ENCODE results near the gene SORCS1. TPM values are rescaled to one million over a fixed set of nuclear protein-coding genes. Genes with fewer than 3 reads are reported as not detected.

SORCS1 gene
- total and polyA plus RNA-seq, 5 donors, result 1.2 to 4.5 (median 3.0) TPM

DNA sequence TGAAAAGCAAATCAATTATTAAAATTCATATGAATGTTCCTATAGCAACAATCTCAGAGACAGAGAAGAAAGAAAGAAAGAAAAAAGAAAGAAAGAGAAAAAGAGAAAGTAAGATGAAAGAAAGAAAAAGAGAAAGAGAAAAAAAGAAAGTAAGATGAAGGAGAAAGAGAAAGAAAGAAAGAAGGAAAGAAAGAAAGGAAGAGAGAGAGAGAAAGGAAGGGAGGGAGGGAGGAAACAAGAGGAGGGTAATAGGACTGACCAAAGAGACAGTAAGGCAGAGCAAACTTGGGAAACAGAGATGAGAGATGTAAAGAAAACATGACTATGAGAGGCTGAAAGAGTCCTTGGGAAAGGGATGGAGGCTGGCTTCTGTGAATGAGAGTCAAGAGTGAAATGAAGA lies 458.4 kb downstream of the SORCS1 start:
- intact Hi-C loops (cut with DNase I), result loop anchor here in 1 of 4 donors (5.0 kb wide), 1 partner anchor 1106 kb away; no protein-coding TSS in a partner anchor
- H3K4me3 ChIP-seq (ENCODE audit: low read length), result no peak overlapping the region
- no peak for ATAC-seq

GRCh38 chr10:106705681-106706100 lies 458.8 kb downstream of the SORCS1 start:
- Histone ChIP-seq H3K27me3 (ENCODE audit: control insufficient read depth, insufficient read depth) (no peaks in the 10 kb centered on the region), H3K9me3 (ENCODE audit: control insufficient read depth, low read length) (no peaks in the 10 kb centered on the region), H3K27ac (ENCODE audit: low read length) (no peak overlapping the region), H3K4me3 (ENCODE audit: low read length) (no peak overlapping the region), H3K4me1 (ENCODE audit: control insufficient read depth, insufficient read depth, low read length) (no peaks in the 10 kb centered on the region)
- ATAC-seq (peak; percentile 70 to 76), DNase-seq (peak; percentile 37 to 75 (median 49))
- intact Hi-C loops (cut with DNase I), result loop anchor here in 1 of 4 donors (5.0 kb wide), 1 partner anchor 1107 kb away; no protein-coding TSS in a partner anchor
- WGBS, result 8% methylated on average over 9 of the region's 9 CpGs

More for the DNA sequence above, 458.4 kb downstream of the SORCS1 start:
- no peaks in the 10 kb centered on the region for H3K9me3 ChIP-seq (ENCODE audit: control insufficient read depth, low read length)
- DNase-seq, result no peak
- no peaks in the 10 kb centered on the region for H3K4me1 ChIP-seq (ENCODE audit: control insufficient read depth, insufficient read depth, low read length)
- H3K27ac ChIP-seq (ENCODE audit: low read length), result no peak overlapping the region
- no peaks in the 10 kb centered on the region for H3K27me3 ChIP-seq (ENCODE audit: control insufficient read depth, insufficient read depth)

GRCh38 chr10:106696239-106696638 lies 468.3 kb downstream of the SORCS1 start:
- ATAC-seq, result no peak
- DNase-seq, result no peak
- Histone ChIP-seq H3K27ac (ENCODE audit: low read length) (no peak overlapping the region), H3K4me1 (ENCODE audit: control insufficient read depth, insufficient read depth, low read length) (no peaks in the 10 kb centered on the region), H3K27me3 (ENCODE audit: control insufficient read depth, insufficient read depth) (no peaks in the 10 kb centered on the region), H3K4me3 (ENCODE audit: low read length) (no peak overlapping the region), H3K9me3 (ENCODE audit: control insufficient read depth, low read length) (no peaks in the 10 kb centered on the region)
- WGBS, result 49% methylated on average over 2 of the region's 2 CpGs
- intact Hi-C loops (cut with DNase I), result no loop called here

DNA sequence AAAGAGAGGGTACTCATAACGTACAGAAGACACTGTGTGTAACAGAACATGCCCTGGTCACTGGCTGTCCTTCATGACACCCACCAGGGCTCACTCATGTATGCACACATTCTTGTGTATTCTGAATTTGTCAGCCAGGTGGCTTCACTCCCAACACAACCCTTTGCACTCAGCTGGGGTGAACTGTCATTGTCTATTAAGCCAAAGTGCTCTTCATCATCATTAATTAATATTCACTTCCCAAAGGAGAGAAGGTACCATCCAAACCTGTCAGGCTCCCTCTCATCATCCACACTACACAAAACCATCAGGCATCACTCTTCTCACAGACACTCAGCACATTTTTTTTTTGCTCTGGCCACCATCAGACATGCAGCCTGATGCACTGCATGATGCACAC lies 469.8 kb downstream of the SORCS1 start:
- WGBS, result 70% methylated on average over 1 of the region's 1 CpG
- intact Hi-C loops (cut with DNase I), result no loop called here
- Histone ChIP-seq H3K4me3 (ENCODE audit: low read length) (no peak overlapping the region), H3K27me3 (ENCODE audit: control insufficient read depth, insufficient read depth) (no peaks in the 10 kb centered on the region), H3K4me1 (ENCODE audit: control insufficient read depth, insufficient read depth, low read length) (no peaks in the 10 kb centered on the region), H3K9me3 (ENCODE audit: control insufficient read depth, low read length) (no peaks in the 10 kb centered on the region), H3K27ac (ENCODE audit: low read length) (no peak overlapping the region)
- no peak for ATAC-seq
- no peak for DNase-seq

GRCh38 chr10:106682175-106682574 lies 482.3 kb downstream of the SORCS1 start:
- intact Hi-C loops (cut with DNase I), result no loop called here
- ATAC-seq (no peak), DNase-seq (no peak)

DNA sequence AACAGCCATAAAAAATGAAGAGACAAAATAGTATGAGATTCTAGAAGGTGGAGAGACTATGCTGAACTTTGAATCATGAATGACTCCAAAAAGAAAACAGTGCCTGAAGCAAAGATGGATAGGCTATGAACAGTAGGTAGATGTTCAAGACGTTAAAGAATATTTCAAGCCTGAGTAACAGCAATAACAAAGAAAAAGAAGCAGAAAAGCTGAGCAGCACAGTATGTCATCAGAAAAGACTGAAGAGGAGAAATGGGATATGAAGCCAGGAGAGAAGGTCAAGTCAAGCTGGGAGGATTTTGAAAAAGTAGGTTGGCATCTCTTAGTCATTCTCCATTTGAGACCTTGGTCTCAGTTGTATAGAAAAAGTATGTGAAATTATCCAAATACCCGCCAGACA lies 484.4 kb downstream of the SORCS1 start:
- 79% methylated on average over 2 of the region's 2 CpGs for whole genome bisulfite sequencing
- Histone ChIP-seq H3K27ac (ENCODE audit: low read length) (no peak overlapping the region), H3K4me1 (ENCODE audit: control insufficient read depth, insufficient read depth, low read length) (no peaks in the 10 kb centered on the region), H3K9me3 (ENCODE audit: control insufficient read depth, low read length) (no peaks in the 10 kb centered on the region), H3K4me3 (ENCODE audit: low read length) (no peak overlapping the region), H3K27me3 (ENCODE audit: control insufficient read depth, insufficient read depth) (no peaks in the 10 kb centered on the region)
- DNase-seq (no peak), ATAC-seq (no peak)
- intact Hi-C loops (cut with DNase I), result no loop called here

More at GRCh38 chr10:106682175-106682574, 482.3 kb downstream of the SORCS1 start:
- Histone ChIP-seq H3K4me1 (ENCODE audit: control insufficient read depth, insufficient read depth, low read length) (no peaks in the 10 kb centered on the region), H3K4me3 (ENCODE audit: low read length) (no peak overlapping the region), H3K27ac (ENCODE audit: low read length) (no peak overlapping the region), H3K9me3 (ENCODE audit: control insufficient read depth, low read length) (no peaks in the 10 kb centered on the region), H3K27me3 (ENCODE audit: control insufficient read depth, insufficient read depth) (no peaks in the 10 kb centered on the region)

DNA sequence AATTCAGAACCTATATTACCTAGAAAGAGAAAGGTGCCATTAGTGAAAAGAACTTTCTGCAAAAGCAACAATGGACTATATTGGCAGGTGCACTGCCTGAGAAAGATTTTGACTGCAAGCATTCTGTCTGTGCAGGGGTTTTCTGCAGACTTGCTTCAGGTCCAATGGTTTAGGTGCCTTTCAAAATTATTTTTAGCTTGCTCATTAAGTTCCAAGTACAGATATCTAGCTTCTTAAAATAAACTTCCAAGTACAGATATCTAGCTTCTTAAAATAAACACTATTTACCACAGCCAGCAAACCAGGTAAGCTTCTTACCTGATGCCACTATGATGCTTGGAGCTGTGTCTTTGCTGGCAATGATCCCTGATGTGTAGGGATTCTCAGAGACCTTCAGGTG lies 485.2 kb downstream of the SORCS1 start:
- ATAC-seq (no peak), DNase-seq (peak in 1 of 3 donors; percentile 14)
- no peaks in the 10 kb centered on the region for H3K4me1 ChIP-seq (ENCODE audit: control insufficient read depth, insufficient read depth, low read length)
- H3K27me3 ChIP-seq (ENCODE audit: control insufficient read depth, insufficient read depth), result no peaks in the 10 kb centered on the region
- H3K9me3 ChIP-seq (ENCODE audit: control insufficient read depth, low read length), result no peaks in the 10 kb centered on the region
- H3K27ac ChIP-seq (ENCODE audit: low read length), result no peak overlapping the region
- no peak overlapping the region for H3K4me3 ChIP-seq (ENCODE audit: low read length)
- intact Hi-C loops (cut with DNase I), result no loop called here

- intact Hi-C loops (cut with DNase I), result no loop called here
- ATAC-seq, result no peak
- Histone ChIP-seq H3K4me1 (ENCODE audit: control insufficient read depth, insufficient read depth, low read length) (no peaks in the 10 kb centered on the region), H3K27me3 (ENCODE audit: control insufficient read depth, insufficient read depth) (no peaks in the 10 kb centered on the region), H3K4me3 (ENCODE audit: low read length) (no peak overlapping the region), H3K9me3 (ENCODE audit: control insufficient read depth, low read length) (no peaks in the 10 kb centered on the region), H3K27ac (ENCODE audit: low read length) (no peak overlapping the region)
- 50% methylated on average over 6 of the region's 6 CpGs for WGBS
- no peak for DNase-seq
Observed at GRCh38 chr10:106672517-106673175, 491.9 kb downstream of the SORCS1 start.

DNA sequence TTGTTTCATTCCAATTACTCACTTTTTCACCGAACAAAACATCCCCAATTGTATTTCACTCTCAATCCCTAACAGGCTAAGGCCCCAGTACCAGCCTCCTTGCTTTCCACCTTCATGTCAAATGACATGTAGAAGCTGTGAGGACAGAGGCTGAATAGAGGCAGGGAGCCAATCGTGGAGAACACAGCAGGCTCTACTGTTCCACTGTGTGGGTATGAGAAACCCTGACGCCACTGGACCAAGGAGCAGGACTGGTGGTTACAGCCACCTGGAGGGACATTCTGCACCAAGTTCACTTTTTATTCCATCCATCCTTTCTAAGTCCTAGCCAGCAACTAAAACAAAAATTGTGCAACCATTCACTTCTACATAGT lies 502.8 kb downstream of the SORCS1 start:
- H3K9me3 ChIP-seq (ENCODE audit: control insufficient read depth, low read length), result no peaks in the 10 kb centered on the region
- H3K27ac ChIP-seq (ENCODE audit: low read length), result no peak overlapping the region
- WGBS, result 72% methylated on average over 3 of the region's 3 CpGs
- DNase-seq (no peak), ATAC-seq (no peak)
- H3K27me3 ChIP-seq (ENCODE audit: control insufficient read depth, insufficient read depth), result no peaks in the 10 kb centered on the region
- H3K4me3 ChIP-seq (ENCODE audit: low read length), result no peak overlapping the region
- intact Hi-C loops (cut with DNase I), result no loop called here
- H3K4me1 ChIP-seq (ENCODE audit: control insufficient read depth, insufficient read depth, low read length), result no peaks in the 10 kb centered on the region

DNA sequence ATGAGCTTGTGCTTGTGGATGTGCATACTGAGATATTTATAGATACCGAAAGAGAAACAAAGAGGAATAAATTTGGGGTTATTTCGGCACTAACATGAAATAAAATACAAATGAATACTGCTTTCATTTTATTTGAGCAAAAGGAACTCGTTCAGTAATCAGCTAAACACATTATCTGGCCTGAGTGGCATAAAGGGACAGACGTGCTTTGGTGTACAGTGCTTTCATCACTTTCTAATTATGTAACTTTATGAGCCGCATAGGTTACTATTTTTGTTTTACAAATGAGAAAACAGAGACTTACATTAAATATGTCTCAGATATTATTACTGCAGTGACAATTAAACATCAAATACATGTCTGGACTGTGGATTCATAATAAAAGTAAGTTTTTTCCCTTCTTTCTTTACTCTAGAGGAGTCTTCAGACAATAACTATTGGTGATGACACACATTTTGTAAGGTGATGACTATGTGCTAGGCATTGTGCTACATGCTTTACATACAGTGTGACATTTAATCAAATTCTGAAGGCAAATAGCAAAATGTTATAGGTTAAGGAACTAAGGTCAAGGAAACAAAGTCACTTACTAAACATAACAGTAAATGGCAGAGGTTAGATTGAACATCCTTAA lies 503.3 kb downstream of the SORCS1 start:
- no peak overlapping the region for H3K4me3 ChIP-seq (ENCODE audit: low read length)
- ATAC-seq (no peak), DNase-seq (no peak)
- H3K4me1 ChIP-seq (ENCODE audit: control insufficient read depth, insufficient read depth, low read length), result no peaks in the 10 kb centered on the region
- WGBS, result 46% methylated on average over 5 of the region's 5 CpGs
- intact Hi-C loops (cut with DNase I), result no loop called here
- no peaks in the 10 kb centered on the region for H3K27me3 ChIP-seq (ENCODE audit: control insufficient read depth, insufficient read depth)
- no peak overlapping the region for H3K27ac ChIP-seq (ENCODE audit: low read length)
- H3K9me3 ChIP-seq (ENCODE audit: control insufficient read depth, low read length), result no peaks in the 10 kb centered on the region

GRCh38 chr10:106660550-106660949 lies 504.0 kb downstream of the SORCS1 start:
- Histone ChIP-seq H3K9me3 (ENCODE audit: control insufficient read depth, low read length) (no peaks in the 10 kb centered on the region), H3K27ac (ENCODE audit: low read length) (no peak overlapping the region), H3K4me3 (ENCODE audit: low read length) (no peak overlapping the region), H3K27me3 (ENCODE audit: control insufficient read depth, insufficient read depth) (no peaks in the 10 kb centered on the region), H3K4me1 (ENCODE audit: control insufficient read depth, insufficient read depth, low read length) (no peaks in the 10 kb centered on the region)
- 74% methylated on average over 3 of the region's 3 CpGs for WGBS
- intact Hi-C loops (cut with DNase I), result no loop called here
- ATAC-seq (no peak), DNase-seq (no peak)
